Hepatocyte (in vitro differentiated cells): ENCODE data around the gene TPRA1.

Source experiments
- CTCF ChIP-seq: fragments of 200-600 bp; sonication (generic); IDR thresholded peaks from 2 replicates; pipeline ENCODE4 v1.5.1; 2016; ENCODE audit warnings: antibody characterized with exemption, mild to moderate bottlenecking; ENCODE audit not compliant: poor library complexity
- EZH2 ChIP-seq: fragments of 200-600 bp; sonication (generic); IDR thresholded peaks from 2 replicates; pipeline ENCODE4 v1.6.1; 2016; ENCODE audit warnings: antibody characterized with exemption, mild to moderate bottlenecking, borderline replicate concordance
- EZH2phosphoT487 ChIP-seq: fragments of 200-600 bp; sonication (generic); IDR thresholded peaks from one replicate; pipeline ENCODE4 v1.6.1; 2018; ENCODE audit warnings: antibody characterized with exemption, mild to moderate bottlenecking, low read depth, moderate library complexity; ENCODE audit not compliant: unreplicated experiment, severe bottlenecking

DNA sequence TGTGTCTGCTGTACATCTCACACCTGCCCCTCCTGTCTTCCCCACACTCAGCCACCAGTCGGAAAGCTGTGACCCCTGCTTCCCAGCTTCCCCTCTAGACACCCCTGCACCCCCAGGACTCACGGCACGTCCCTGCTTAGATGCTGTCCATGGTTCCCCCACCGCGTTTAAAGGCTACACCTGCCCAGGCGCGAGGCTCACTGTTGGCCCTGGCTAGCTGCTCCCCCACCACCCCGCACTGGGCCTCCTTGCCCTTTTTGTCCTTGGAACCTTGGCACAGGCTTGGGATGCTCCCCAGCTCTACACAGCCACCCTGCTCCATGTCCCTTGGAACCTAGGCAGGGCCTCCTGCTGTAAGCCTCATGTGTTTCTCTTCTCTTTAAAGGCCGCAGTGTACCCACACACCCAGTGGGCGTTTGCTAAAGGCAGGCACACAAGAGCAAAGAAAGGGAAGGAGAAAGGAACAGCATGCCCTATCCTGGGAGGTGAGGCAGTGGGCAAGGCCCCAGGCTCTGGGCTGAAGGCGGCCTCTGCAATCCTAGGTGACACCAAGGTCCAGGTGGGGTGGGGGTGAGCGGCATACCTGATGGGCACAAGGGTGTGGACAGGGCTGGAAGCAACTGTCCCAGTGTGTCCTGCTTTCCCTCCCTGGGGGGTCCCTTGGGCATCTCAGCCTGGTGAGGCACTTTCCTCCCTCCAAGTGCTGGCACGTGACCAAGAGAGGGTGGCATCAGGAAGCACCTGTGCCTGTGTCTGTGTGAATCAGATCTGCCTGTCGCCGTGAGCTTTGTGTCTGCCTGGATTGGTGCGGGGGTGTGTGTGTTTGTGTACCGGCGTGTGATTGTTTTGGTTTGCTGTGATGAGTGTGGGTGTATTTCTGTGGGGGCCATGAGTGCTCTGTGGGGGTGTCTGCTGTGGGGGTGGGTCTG, 54.4 kb downstream of the TPRA1 start:
- TF ChIP-seq CTCF = no peak
- no peak for TF ChIP-seq EZH2
- no peak for TF ChIP-seq EZH2phosphoT487
